ENCODE measurements around the gene TEK.

TEK gene

GRCh38 chr9:27183701-27184100, 74.7 kb downstream of the TEK start:
- TF ChIP-seq EP300 (IDR thresholded peaks at IDR 0.05; ENCODE audit: borderline replicate concordance) (no peak), RAD21 (IDR thresholded peaks at IDR 0.05; ENCODE audit: low read depth) (no peak), TCF12 (IDR thresholded peaks at IDR 0.05; ENCODE audit: low read depth) (no peak), CEBPB (IDR thresholded peaks at IDR 0.05) (no peak), ZBTB7A (IDR thresholded peaks at IDR 0.05; ENCODE audit: low read depth) (no peak)

- TF ChIP-seq EGR1 (IDR thresholded peaks at IDR 0.05) (no peak), NFIC (IDR thresholded peaks at IDR 0.05) (peak; percentile 40; the same call in 1 of the 2 replicates), TCF12 (IDR thresholded peaks at IDR 0.05; ENCODE audit: low read depth) (no peak)
These were observed 75.7 kb downstream of the TEK start for GRCh38 chr9:27184556-27185351.

- TF ChIP-seq REST (IDR thresholded peaks at IDR 0.05; ENCODE audit: low read depth): no peak
- no peak for TF ChIP-seq YY1 (IDR thresholded peaks at IDR 0.05; ENCODE audit: low read depth)
- no peak for TF ChIP-seq MAX (IDR thresholded peaks at IDR 0.05)
- TF ChIP-seq CEBPB (IDR thresholded peaks at IDR 0.05): no peak
- no peak for TF ChIP-seq TEAD4 (IDR thresholded peaks at IDR 0.05)
- no peak for TF ChIP-seq TAF1 (IDR thresholded peaks at IDR 0.05; ENCODE audit: low read depth)
- TF ChIP-seq USF1 (IDR thresholded peaks at IDR 0.05): no peak
- TF ChIP-seq CREB1 (IDR thresholded peaks at IDR 0.05; ENCODE audit: low read depth): no peak
- no peak for TF ChIP-seq EGR1 (IDR thresholded peaks at IDR 0.05)
- no peak for TF ChIP-seq EP300 (IDR thresholded peaks at IDR 0.05; ENCODE audit: borderline replicate concordance)
- no peak for TF ChIP-seq ZBTB7A (IDR thresholded peaks at IDR 0.05; ENCODE audit: low read depth)
- no peak for TF ChIP-seq NFIC (IDR thresholded peaks at IDR 0.05)
- TF ChIP-seq TCF12 (IDR thresholded peaks at IDR 0.05; ENCODE audit: low read depth): no peak
- TF ChIP-seq FOXM1 (IDR thresholded peaks at IDR 0.05; ENCODE audit: borderline replicate concordance, low read depth): no peak
These were observed 79.4 kb downstream of the TEK start for GRCh38 chr9:27188426-27188825.

GRCh38 chr9:27189426-27189825, 80.4 kb downstream of the TEK start:
- TF ChIP-seq CREB1 (IDR thresholded peaks at IDR 0.05; ENCODE audit: low read depth) (no peak), TAF1 (IDR thresholded peaks at IDR 0.05; ENCODE audit: low read depth) (no peak), YY1 (IDR thresholded peaks at IDR 0.05; ENCODE audit: low read depth) (no peak), RAD21 (IDR thresholded peaks at IDR 0.05; ENCODE audit: low read depth) (no peak), REST (IDR thresholded peaks at IDR 0.05; ENCODE audit: low read depth) (no peak), EP300 (IDR thresholded peaks at IDR 0.05; ENCODE audit: borderline replicate concordance) (no peak), CEBPB (IDR thresholded peaks at IDR 0.05) (no peak), MAX (IDR thresholded peaks at IDR 0.05) (no peak), USF1 (IDR thresholded peaks at IDR 0.05) (no peak), ZBTB7A (IDR thresholded peaks at IDR 0.05; ENCODE audit: low read depth) (no peak), TCF12 (IDR thresholded peaks at IDR 0.05; ENCODE audit: low read depth) (no peak), FOXM1 (IDR thresholded peaks at IDR 0.05; ENCODE audit: borderline replicate concordance, low read depth) (no peak), EGR1 (IDR thresholded peaks at IDR 0.05) (no peak), TEAD4 (IDR thresholded peaks at IDR 0.05) (no peak), NFIC (IDR thresholded peaks at IDR 0.05) (no peak)

GRCh38 chr9:27192291-27192960, 83.4 kb downstream of the TEK start:
- no peak for TF ChIP-seq YY1 (IDR thresholded peaks at IDR 0.05; ENCODE audit: low read depth)
- TF ChIP-seq REST (IDR thresholded peaks at IDR 0.05; ENCODE audit: low read depth): no peak
- TF ChIP-seq TEAD4 (IDR thresholded peaks at IDR 0.05): no peak
- no peak for TF ChIP-seq ZBTB7A (IDR thresholded peaks at IDR 0.05; ENCODE audit: low read depth)
- no peak for TF ChIP-seq USF1 (IDR thresholded peaks at IDR 0.05)

Data from Ishikawa (cell line).